Trophoblast cell (in vitro differentiated cells and primary cell): ENCODE data around the gene CUTA.
A peak's percentile ranks its signal among the peaks of the same experiment; 100 is the strongest.
"Not testable (repeated sequence)": the region's sequence is repeated elsewhere in the genome, so short reads cannot be mapped to it uniquely, and the experiment has no call there.

Source experiments
- DNase-seq, 2 donors: peaks; one replicate each; pipeline ENCODE4 v3.0.0-alpha.2; 2016
- H2AFZ ChIP-seq: 2 replicates; pipeline ENCODE4 v1.6.1; 2013; ENCODE audit warnings: low read length, moderate library complexity, mild to moderate bottlenecking; ENCODE audit not compliant: insufficient read depth, poor library complexity
- H2AK5ac ChIP-seq: 2 replicates; pipeline ENCODE4 v1.6.1; 2013; ENCODE audit warnings: mild to moderate bottlenecking, low read length
- H2BK120ac ChIP-seq: 2 replicates; pipeline ENCODE4 v1.6.1; 2013; ENCODE audit warnings: low read length, mild to moderate bottlenecking, moderate library complexity; ENCODE audit not compliant: insufficient read depth, poor library complexity
- H2BK12ac ChIP-seq: 2 replicates; pipeline ENCODE4 v1.6.1; 2013; ENCODE audit warnings: mild to moderate bottlenecking, low read length, moderate library complexity
- H2BK5ac ChIP-seq: 2 replicates; pipeline ENCODE4 v1.6.1; 2013; ENCODE audit warnings: low read length, low read depth, moderate library complexity, mild to moderate bottlenecking; ENCODE audit not compliant: poor library complexity
- H3K14ac ChIP-seq: 2 replicates; pipeline ENCODE4 v1.6.1; 2013; ENCODE audit warnings: mild to moderate bottlenecking, low read length
- H3K18ac ChIP-seq: 2 replicates; pipeline ENCODE4 v1.6.1; 2013; ENCODE audit warnings: mild to moderate bottlenecking, low read length
- H3K23ac ChIP-seq: 2 replicates; pipeline ENCODE4 v1.6.1; 2013; ENCODE audit warnings: low read length
- H3K27ac ChIP-seq: 2 replicates; pipeline ENCODE4 v1.5.1; 2013; ENCODE audit warnings: low read depth, mild to moderate bottlenecking, inconsistent platforms, low read length, moderate library complexity
- H3K27me3 ChIP-seq: 2 replicates; pipeline ENCODE4 v1.6.1; 2013; ENCODE audit warnings: inconsistent platforms, mild to moderate bottlenecking, low read length, moderate library complexity; ENCODE audit not compliant: insufficient read depth
- H3K36me3 ChIP-seq, 2 experiments: 1 replicate in 1 of 2; 2 replicates in 1 of 2; pipeline ENCODE4 v1.6.1; 2013; ENCODE audit warnings: low read length in 2 of 2, mild to moderate bottlenecking in 2 of 2, moderate library complexity in 1 of 2; ENCODE audit not compliant: insufficient read depth in 2 of 2, control insufficient read depth in 1 of 2
- H3K4ac ChIP-seq: 2 replicates; pipeline ENCODE4 v1.6.1; 2013; ENCODE audit warnings: low read depth, mild to moderate bottlenecking, low read length, moderate library complexity
- H3K4me1 ChIP-seq, 2 experiments: 1 replicate in 1 of 2; 2 replicates in 1 of 2; pipeline ENCODE4 v1.6.1; 2013; ENCODE audit warnings: low read length in 2 of 2, mild to moderate bottlenecking in 2 of 2, moderate library complexity in 1 of 2; ENCODE audit not compliant: insufficient read depth in 2 of 2, control insufficient read depth in 1 of 2
- H3K4me2 ChIP-seq: 2 replicates; pipeline ENCODE4 v1.6.1; 2013; ENCODE audit warnings: inconsistent platforms, mild to moderate bottlenecking, low read length, moderate library complexity
- H3K4me3 ChIP-seq: 2 replicates; pipeline ENCODE4 v1.5.1; 2013; ENCODE audit warnings: mild to moderate bottlenecking, low read depth, low read length, inconsistent platforms
- H3K79me1 ChIP-seq: one replicate; pipeline ENCODE4 v1.6.1; 2013; ENCODE audit warnings: low read length
- H3K79me2 ChIP-seq: 2 replicates; pipeline ENCODE4 v1.6.1; 2013; ENCODE audit warnings: low read length, mild to moderate bottlenecking; ENCODE audit not compliant: control insufficient read depth, insufficient read depth, poor library complexity
- H3K9ac ChIP-seq: 2 replicates; pipeline ENCODE4 v1.6.1; 2013; ENCODE audit warnings: mild to moderate bottlenecking, low read length
- H3K9me3 ChIP-seq: 2 replicates; pipeline ENCODE4 v1.6.1; 2013; ENCODE audit warnings: low read depth, mild to moderate bottlenecking, control low read depth, inconsistent platforms, low read length; ENCODE audit not compliant: insufficient read depth
- H4K12ac ChIP-seq: 2 replicates; pipeline ENCODE4 v1.6.1; 2013; ENCODE audit warnings: low read depth, mild to moderate bottlenecking, low read length, moderate library complexity
- H4K8ac ChIP-seq: 2 replicates; pipeline ENCODE4 v1.6.1; 2013; ENCODE audit warnings: low read depth, mild to moderate bottlenecking, low read length, moderate library complexity
- H4K91ac ChIP-seq: one replicate; pipeline ENCODE4 v1.6.1; 2013; ENCODE audit warnings: low read depth, mild to moderate bottlenecking, low read length, moderate library complexity
- WGBS: extraction: QIAGEN DNeasy Blood & Tissue Kit; methylation state at CpG from one replicate; pipeline ENCODE4 v1.1.7; 2013; ENCODE audit warnings: missing lambda C conversion rate; ENCODE audit not compliant: insufficient read length, insufficient coverage; ENCODE audit errors: extremely low coverage; 5-methylcytosine and 5-hydroxymethylcytosine counted together

The CUTA gene

DNA sequence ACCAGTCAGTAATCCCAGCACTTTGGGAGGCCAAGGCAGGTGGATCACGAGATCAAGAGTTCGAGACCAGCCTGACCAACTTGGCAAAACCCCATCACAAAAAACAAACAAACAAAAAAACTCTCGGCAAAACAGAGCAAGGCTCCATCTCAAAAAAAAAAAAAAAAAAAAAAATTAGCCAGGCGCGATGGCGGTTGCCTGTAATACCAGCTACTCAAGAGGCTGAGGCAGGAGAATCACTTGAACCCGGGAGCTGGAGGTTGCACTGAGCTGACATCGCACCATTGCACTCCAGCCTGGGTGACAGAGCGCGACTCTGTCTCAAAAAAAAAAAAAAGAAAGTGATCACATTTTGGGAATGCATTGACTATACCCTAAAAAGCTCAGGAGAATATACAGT, 38.7 kb downstream of the CUTA start:
- H3K36me3 ChIP-seq, H3K4ac ChIP-seq, H3K9me3 ChIP-seq, H2AK5ac ChIP-seq, H3K4me3 ChIP-seq, H4K12ac ChIP-seq, H3K27ac ChIP-seq, H3K79me1 ChIP-seq, H2BK12ac ChIP-seq, DNase-seq, H4K91ac ChIP-seq, H3K14ac ChIP-seq, H3K4me2 ChIP-seq, H4K8ac ChIP-seq, H3K4me1 ChIP-seq, H2BK5ac ChIP-seq, H3K23ac ChIP-seq, H3K18ac ChIP-seq, H2BK120ac ChIP-seq, H3K27me3 ChIP-seq, H2AFZ ChIP-seq, H3K79me2 ChIP-seq, H3K9ac ChIP-seq: not testable (repeated sequence)
- WGBS, result no CpG with 5 or more reads among the region's 10 CpGs

DNA sequence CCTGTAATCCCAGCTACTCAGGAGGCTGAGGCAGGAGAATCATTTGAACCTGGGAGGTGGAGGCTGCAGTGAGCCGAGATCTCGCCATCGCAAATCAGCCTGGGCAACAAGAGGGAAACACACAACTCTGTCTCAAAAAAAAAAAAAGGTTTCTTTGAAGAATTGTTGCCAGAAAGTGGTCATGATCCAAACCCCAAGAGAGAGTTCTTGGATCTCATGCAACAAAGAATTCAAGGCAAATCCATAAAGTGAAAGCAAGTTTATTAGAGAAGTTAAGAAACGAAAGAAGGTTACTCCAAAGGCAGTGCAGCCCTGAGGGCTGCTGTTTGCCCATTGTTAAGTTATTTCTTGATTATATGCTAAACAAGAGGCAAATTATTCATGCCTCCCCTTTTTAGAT, 40.7 kb downstream of the CUTA start:
- H3K79me2 ChIP-seq, result no peaks in the 10 kb centered on the region

DNA sequence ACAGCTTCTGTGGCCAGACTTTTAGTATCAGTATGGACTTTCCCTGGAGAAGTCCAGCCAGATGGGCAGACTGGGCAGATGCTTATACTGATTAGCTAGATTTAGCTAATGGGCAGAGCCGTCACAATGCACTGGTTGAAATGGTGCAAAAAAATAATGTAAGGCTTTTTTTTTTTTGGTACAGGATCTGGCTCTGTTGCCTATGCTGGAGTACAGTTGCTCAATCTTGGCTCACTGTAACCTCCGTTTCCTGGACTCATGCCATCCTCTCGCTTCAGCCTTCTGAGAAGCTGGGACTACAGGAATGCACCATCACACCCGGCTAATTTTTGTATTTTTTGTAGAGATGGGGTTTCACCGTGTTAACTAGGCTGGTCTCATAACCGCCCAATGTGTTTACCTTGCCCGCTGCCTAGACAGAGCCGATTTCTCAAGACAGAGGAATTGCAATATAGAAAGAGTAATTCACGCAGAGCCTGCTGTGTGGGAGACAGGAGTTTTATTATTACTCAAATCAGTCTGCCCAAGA, 42.7 kb downstream of the CUTA start:
- Histone ChIP-seq H3K4ac (no peak overlapping the region), H2AK5ac (no peak overlapping the region), H3K4me1 (no peaks in the 10 kb centered on the region), H3K79me1 (no peaks in the 10 kb centered on the region), H3K36me3 (no peaks in the 10 kb centered on the region), H3K27ac (no peak overlapping the region), H3K4me3 (no peak overlapping the region), H2BK5ac (no peak overlapping the region), H4K8ac (no peak overlapping the region), H2BK120ac (no peak overlapping the region), H3K9ac (no peak overlapping the region), H2BK12ac (no peak overlapping the region), H4K12ac (no peak overlapping the region), H4K91ac (no peak overlapping the region), H3K18ac (no peak overlapping the region), H2AFZ (no peak overlapping the region), H3K14ac (no peak overlapping the region), H3K79me2 (no peaks in the 10 kb centered on the region), H3K9me3 (no peaks in the 10 kb centered on the region), H3K23ac (no peak overlapping the region), H3K4me2 (no peak overlapping the region), H3K27me3 (no peaks in the 10 kb centered on the region)
- WGBS, result no CpG with 5 or more reads among the region's 9 CpGs
- DNase-seq, result no peak

More for the DNA sequence above, 40.7 kb downstream of the CUTA start:
- H4K8ac ChIP-seq, result no peak overlapping the region
- H3K4ac ChIP-seq, result no peak overlapping the region
- H2BK12ac ChIP-seq, result no peak overlapping the region
- H4K12ac ChIP-seq, result no peak overlapping the region
- no peak for DNase-seq
- no peak overlapping the region for H3K23ac ChIP-seq
- no peak overlapping the region for H2BK120ac ChIP-seq
- H3K4me3 ChIP-seq, result no peak overlapping the region
- H3K4me2 ChIP-seq, result no peak overlapping the region
- H4K91ac ChIP-seq, result no peak overlapping the region
- no CpG with 5 or more reads among the region's 4 CpGs for WGBS
- H2AFZ ChIP-seq, result no peak overlapping the region
- H3K9me3 ChIP-seq, result no peaks in the 10 kb centered on the region
- no peaks in the 10 kb centered on the region for H3K27me3 ChIP-seq
- H3K79me1 ChIP-seq, result no peaks in the 10 kb centered on the region
- H3K27ac ChIP-seq, result no peak overlapping the region
- no peak overlapping the region for H3K18ac ChIP-seq
- no peaks in the 10 kb centered on the region for H3K4me1 ChIP-seq
- H2BK5ac ChIP-seq, result no peak overlapping the region
- no peaks in the 10 kb centered on the region for H3K36me3 ChIP-seq
- H3K14ac ChIP-seq, result no peak overlapping the region
- no peak overlapping the region for H3K9ac ChIP-seq
- no peak overlapping the region for H2AK5ac ChIP-seq

DNA sequence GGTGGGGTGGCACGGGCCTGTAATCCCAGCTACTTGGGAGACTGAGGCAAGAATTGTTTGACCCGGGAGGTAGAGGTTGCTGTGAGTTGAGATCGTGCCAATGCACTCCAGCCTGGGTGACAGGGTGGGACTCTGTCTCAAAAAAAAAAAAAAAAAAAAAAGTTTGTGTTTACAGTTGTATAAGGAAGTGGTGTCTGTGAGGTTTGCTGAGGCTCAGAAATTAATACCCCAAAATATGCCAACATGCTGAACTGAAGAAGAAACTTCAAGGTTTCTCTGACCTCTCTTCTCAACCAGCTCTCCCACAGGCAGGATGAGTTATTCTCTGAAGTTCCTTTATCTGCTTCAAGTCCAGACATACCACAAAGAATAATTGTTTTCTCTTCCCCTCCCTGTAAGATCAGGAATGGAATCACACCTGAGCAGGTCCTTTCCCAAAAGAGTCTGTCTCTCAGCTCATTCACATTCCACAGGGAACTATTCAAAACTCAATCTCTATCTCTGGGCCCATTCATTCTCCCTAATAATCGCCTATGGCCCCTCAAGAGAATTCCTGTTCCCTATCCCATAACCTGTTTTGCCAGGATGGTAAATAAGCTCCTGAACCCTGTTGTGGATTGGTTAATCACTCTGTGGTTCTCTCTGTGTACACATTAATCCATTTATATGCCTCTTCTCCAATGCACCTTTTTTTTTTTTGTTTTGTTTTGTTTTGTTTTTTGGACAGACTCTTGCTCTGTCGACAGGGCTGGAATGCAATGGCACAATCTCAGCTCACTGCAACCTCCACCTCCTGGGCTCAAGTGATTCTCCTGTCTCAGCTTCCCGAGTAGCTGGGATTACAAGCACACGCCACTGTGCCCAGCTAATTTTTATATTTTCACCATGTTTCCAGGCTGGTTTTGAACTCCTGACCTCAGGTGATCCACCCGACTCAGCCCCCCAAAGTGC, 43.7 kb downstream of the CUTA start:
- Histone ChIP-seq H3K9me3 (no peaks in the 10 kb centered on the region), H3K79me1 (no peaks in the 10 kb centered on the region), H3K27ac (peak overlapping the region; percentile 34), H2BK120ac (peak overlapping the region; percentile 76), H3K4me1 (no peaks in the 10 kb centered on the region), H3K9ac (no peak overlapping the region), H3K79me2 (no peaks in the 10 kb centered on the region), H3K4me3 (no peak overlapping the region), H3K36me3 (no peaks in the 10 kb centered on the region), H3K4me2 (no peak overlapping the region), H4K8ac (no peak overlapping the region), H4K12ac (no peak overlapping the region), H3K18ac (no peak overlapping the region), H4K91ac (peak overlapping the region; percentile 14), H3K14ac (peak overlapping the region; percentile 44), H2BK5ac (peak overlapping the region; percentile 31), H3K4ac (no peak overlapping the region), H2BK12ac (no peak overlapping the region), H3K23ac (no peak overlapping the region), H3K27me3 (no peaks in the 10 kb centered on the region), H2AFZ (no peak overlapping the region), H2AK5ac (no peak overlapping the region)
- no CpG with 5 or more reads among the region's 8 CpGs for WGBS
- DNase-seq, result peak in 1 of 2 donors; percentile 30
